ENCODE measurements around the gene MR1. TPM values are rescaled to one million over a fixed set of nuclear protein-coding genes. Genes with fewer than 3 reads are reported as not detected.

The MR1 gene
- total and polyA plus RNA-seq, 3 donors from 2014 or later, result 5.8 to 8.6 (median 7.1) TPM

Other genes starting within 250 kb of the MR1 start
- gene KIAA1614, start 121.1 kb upstream of the MR1 start, total RNA-seq, result 1 to 10 TPM; 3.7 to 4.0 TPM
- gene KIAA1614, start 121.1 kb upstream of the MR1 start, polyA plus RNA-seq (ENCODE audit: insufficient read depth, low read depth, low replicate concordance), result 3.7 TPM
- 10 to 100 TPM; 26.5 to 29.7 TPM for gene STX6, start 11.1 kb upstream of the MR1 start, total RNA-seq
- gene STX6, start 11.1 kb upstream of the MR1 start, polyA plus RNA-seq (ENCODE audit: insufficient read depth, low read depth, low replicate concordance), result 12.7 TPM
- gene IER5, start 54.7 kb downstream of the MR1 start, total RNA-seq, result 10 to 100 TPM; 10.3 to 13.3 TPM
- 7.1 TPM for gene IER5, start 54.7 kb downstream of the MR1 start, polyA plus RNA-seq (ENCODE audit: insufficient read depth, low read depth, low replicate concordance)

Data from testis (tissue), 3 donors.